Right hindlimb (tissue), 1 donor: ENCODE measurements around the gene RASA2.
A peak's percentile ranks its signal among the peaks of the same experiment; 100 is the strongest.
"Not testable (repeated sequence)": the region's sequence is repeated elsewhere in the genome, so short reads cannot be mapped to it uniquely, and the experiment has no call there.

Experiments
- DNase-seq: peaks from one replicate; pipeline ENCODE4 v3.0.0-alpha.2; 2018

RASA2 gene

GRCh38 chr3:141459008-141459407, 27.8 kb upstream of the RASA2 start:
- DNase-seq: no peak

- peak; percentile 88 for DNase-seq
Observed at GRCh38 chr3:141460097-141460704, 26.6 kb upstream of the RASA2 start.

GRCh38 chr3:141462176-141462859, 24.5 kb upstream of the RASA2 start:
- DNase-seq: no peak

GRCh38 chr3:141465221-141465620, 21.6 kb upstream of the RASA2 start:
- DNase-seq: no peak

- DNase-seq: no peak
Observed at GRCh38 chr3:141466633-141467169, 20.1 kb upstream of the RASA2 start.

- DNase-seq: no peak
Observed at GRCh38 chr3:141469720-141470119, 17.1 kb upstream of the RASA2 start.

GRCh38 chr3:141471160-141471559, 15.7 kb upstream of the RASA2 start:
- DNase-seq: no peak

GRCh38 chr3:141476033-141476432, 10.8 kb upstream of the RASA2 start:
- DNase-seq: no peak

GRCh38 chr3:141477224-141477623, 9.6 kb upstream of the RASA2 start:
- no peak for DNase-seq

- no peak for DNase-seq
Observed at GRCh38 chr3:141478139-141478538, 8.7 kb upstream of the RASA2 start.

GRCh38 chr3:141478840-141479239, 8.0 kb upstream of the RASA2 start:
- not testable (repeated sequence) for DNase-seq

GRCh38 chr3:141482245-141482922, 4.4 kb upstream of the RASA2 start:
- DNase-seq: no peak

GRCh38 chr3:141484701-141485287, 2.0 kb upstream of the RASA2 start:
- DNase-seq: no peak

- DNase-seq: no peak
Observed at GRCh38 chr3:141485641-141486495, 959 bp upstream of the RASA2 start.

GRCh38 chr3:141486496-141486745, 406 bp upstream of the RASA2 start:
- DNase-seq: no peak

GRCh38 chr3:141487521-141488252, 860 bp downstream of the RASA2 start:
- peak; percentile 79 for DNase-seq

GRCh38 chr3:141489203-141489602, 2.4 kb downstream of the RASA2 start:
- DNase-seq: no peak

GRCh38 chr3:141491081-141491480, 4.3 kb downstream of the RASA2 start:
- no peak for DNase-seq

GRCh38 chr3:141491929-141492328, 5.1 kb downstream of the RASA2 start:
- no peak for DNase-seq

- DNase-seq: no peak
Observed at GRCh38 chr3:141493184-141493583, 6.4 kb downstream of the RASA2 start.

- DNase-seq: not testable (repeated sequence)
Observed at GRCh38 chr3:141497589-141497988, 10.8 kb downstream of the RASA2 start.

GRCh38 chr3:141498598-141499223, 11.9 kb downstream of the RASA2 start:
- DNase-seq: peak; percentile 21
